HG03060 (cell line): ENCODE results near the gene MON2.
"Not testable (repeated sequence)": the region's sequence is repeated elsewhere in the genome, so short reads cannot be mapped to it uniquely, and the experiment has no call there.

Experiments
- ATAC-seq: cut with Tn5 transposase; IDR thresholded peaks from one replicate; pipeline ENCODE4 v1.9.1; 2021; ENCODE audit warnings: low read depth, moderate number of reproducible peaks; ENCODE audit not compliant: unreplicated experiment

MON2 gene, protein sequence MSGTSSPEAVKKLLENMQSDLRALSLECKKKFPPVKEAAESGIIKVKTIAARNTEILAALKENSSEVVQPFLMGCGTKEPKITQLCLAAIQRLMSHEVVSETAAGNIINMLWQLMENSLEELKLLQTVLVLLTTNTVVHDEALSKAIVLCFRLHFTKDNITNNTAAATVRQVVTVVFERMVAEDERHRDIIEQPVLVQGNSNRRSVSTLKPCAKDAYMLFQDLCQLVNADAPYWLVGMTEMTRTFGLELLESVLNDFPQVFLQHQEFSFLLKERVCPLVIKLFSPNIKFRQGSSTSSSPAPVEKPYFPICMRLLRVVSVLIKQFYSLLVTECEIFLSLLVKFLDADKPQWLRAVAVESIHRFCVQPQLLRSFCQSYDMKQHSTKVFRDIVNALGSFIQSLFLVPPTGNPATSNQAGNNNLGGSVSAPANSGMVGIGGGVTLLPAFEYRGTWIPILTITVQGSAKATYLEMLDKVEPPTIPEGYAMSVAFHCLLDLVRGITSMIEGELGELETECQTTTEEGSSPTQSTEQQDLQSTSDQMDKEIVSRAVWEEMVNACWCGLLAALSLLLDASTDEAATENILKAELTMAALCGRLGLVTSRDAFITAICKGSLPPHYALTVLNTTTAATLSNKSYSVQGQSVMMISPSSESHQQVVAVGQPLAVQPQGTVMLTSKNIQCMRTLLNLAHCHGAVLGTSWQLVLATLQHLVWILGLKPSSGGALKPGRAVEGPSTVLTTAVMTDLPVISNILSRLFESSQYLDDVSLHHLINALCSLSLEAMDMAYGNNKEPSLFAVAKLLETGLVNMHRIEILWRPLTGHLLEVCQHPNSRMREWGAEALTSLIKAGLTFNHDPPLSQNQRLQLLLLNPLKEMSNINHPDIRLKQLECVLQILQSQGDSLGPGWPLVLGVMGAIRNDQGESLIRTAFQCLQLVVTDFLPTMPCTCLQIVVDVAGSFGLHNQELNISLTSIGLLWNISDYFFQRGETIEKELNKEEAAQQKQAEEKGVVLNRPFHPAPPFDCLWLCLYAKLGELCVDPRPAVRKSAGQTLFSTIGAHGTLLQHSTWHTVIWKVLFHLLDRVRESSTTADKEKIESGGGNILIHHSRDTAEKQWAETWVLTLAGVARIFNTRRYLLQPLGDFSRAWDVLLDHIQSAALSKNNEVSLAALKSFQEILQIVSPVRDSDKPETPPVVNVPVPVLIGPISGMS (N-terminal part only)

GRCh38 chr12:62466594-62467491 lies at the start of gene MON2:
Gene MON2, plus strand, starts transcription at chr12:62466826. Its CDS starts 382 bp downstream, at chr12:62467208.
- ATAC-seq = peak; percentile 78

DNA sequence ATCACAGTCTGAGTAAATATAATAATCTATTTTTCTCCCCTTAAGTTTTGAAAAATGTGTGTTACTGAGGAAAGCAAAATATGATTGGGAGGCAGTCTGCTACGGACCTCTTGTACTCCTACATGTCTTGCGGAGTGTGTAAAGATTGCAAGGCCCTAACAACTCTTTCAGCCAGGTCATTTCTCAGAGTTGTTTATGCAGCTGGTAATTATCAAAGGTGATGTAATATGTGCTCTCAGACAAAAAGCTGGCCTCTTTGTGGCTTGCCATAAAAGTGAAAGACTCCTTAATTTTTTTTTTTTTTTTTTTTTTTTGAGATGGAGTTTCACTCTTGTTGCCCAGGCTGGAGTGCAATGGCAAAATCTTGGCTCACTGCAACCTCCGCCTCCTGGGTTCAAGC lies 40.5 kb upstream of the MON2 start:
- ATAC-seq = no peak

DNA sequence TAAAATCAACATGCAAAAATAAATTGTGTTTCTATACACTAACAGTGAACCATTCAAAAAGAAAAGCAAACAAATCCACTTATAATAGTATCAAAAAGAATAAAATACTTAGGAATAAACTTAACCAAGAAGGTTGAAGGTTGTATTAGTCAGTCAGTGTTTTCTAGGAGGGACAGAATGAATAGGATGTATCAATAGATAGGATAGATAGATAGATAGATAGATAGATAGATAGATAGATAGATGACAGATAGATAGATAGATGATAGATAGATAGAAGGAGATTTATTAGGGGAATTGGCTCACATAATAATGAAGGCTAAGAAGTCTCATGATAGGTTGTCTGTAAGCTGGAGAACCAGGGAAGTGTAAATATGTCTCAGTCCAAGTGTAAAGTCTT lies 37.2 kb upstream of the MON2 start:
- no peak for ATAC-seq

DNA sequence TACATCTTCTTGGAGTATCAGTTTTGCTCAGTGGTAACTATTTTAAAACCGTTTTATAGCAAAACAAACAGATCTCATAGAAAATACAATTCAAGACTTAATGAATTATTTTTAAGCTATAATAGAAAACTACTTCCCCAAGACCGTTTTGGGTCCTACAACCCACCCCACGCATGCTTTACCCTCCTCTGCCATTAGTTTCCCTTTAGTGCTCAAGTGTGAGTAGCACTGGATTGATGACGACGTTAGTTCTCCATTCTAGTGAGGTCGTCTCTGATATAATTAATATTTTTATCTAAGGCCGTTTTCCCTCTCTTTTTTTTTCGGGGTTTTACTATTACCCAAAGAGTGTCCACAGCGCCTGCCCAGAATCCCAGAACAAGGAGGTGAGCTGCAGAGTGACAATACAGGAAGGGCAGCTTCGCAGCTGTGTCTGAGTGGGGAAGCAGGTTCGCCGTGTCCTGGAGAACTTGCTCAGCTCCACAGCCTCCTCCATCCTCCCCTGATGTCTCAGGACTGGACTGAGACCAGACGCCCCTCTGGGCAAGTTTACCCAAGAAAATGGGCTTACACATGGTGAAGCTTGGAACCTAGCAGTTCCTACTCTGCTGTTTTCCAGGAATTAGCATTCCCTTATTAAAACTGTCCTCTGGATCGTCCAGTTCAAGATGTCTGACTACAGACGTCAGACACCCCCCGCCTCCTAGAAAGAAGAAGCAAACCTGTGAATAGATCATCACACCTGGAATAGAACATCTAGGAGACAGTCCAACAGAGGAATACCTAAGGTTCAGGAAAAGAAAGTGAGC lies 31.9 kb upstream of the MON2 start:
- ATAC-seq = no peak

DNA sequence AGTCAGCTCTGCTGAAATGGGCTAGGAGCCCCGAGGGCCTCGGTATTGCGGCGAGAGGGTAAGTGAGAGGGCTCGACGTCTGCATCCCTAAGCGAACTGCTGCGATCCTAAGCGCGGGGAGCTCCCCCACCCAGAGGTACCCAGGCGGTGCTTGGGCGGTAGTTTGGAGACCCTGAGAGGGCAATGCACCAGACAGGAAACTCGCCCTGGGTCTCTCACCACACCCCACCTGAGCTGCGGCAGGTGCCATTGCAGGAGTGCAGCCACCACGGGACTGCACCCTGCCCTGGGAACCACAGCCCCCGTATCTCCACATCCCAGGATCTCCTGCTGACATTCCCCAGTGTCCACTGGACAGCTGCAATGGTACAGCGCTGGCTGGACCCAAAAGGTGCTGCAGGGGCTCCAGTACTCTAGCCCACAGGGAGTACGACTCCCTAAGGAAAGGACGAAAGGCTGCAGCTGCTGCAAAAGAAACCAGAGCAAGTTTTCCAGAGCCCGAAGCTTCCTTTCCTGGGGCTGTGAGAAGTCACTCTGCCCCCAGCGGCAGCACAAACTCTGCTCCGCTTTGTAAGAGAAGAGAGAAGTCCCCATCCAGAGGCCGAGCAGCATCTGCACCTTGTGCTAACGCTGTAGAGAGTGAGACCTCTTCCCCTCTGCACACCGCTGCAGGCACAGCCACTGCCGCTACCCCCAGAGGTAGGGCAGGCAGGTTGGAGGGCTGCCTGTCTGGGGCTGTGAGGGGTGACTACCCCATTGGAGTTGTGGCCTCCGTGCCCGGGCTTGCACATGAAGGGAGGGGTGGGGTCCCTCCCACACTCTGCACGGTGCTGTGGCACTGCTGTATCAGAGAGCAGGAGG lies 31.1 kb upstream of the MON2 start:
- ATAC-seq = peak; percentile 39

- ATAC-seq = no peak
These were observed 30.5 kb upstream of the MON2 start for GRCh38 chr12:62436164-62436503.

DNA sequence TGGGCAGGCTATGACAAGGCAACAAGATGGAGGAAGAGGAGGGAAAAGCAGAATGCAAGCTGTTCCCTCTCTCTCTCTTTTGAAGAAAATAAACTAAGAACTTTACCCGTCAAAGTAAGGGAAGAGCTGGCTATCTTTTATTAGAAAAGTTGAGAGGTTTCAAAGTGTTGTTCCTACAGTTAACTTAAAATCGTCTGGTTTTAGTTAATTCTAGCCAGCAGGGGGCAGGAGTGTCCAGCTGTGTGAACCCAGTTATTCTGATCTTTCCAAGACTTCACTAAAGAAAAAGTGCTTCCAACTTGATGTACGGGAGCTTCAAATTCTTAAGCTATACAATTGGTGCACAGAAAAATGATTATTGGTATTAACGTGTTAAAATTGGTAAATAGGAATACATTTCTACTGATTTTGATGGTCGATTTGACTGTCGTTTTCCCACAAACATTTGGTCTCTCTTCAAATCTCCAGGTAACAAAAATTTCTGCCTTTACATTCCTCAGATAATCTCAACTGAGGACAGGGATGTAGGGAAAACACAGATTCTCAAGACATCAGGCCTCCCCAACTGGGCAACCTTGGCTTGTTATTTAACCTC lies 28.4 kb upstream of the MON2 start:
- ATAC-seq = no peak

DNA sequence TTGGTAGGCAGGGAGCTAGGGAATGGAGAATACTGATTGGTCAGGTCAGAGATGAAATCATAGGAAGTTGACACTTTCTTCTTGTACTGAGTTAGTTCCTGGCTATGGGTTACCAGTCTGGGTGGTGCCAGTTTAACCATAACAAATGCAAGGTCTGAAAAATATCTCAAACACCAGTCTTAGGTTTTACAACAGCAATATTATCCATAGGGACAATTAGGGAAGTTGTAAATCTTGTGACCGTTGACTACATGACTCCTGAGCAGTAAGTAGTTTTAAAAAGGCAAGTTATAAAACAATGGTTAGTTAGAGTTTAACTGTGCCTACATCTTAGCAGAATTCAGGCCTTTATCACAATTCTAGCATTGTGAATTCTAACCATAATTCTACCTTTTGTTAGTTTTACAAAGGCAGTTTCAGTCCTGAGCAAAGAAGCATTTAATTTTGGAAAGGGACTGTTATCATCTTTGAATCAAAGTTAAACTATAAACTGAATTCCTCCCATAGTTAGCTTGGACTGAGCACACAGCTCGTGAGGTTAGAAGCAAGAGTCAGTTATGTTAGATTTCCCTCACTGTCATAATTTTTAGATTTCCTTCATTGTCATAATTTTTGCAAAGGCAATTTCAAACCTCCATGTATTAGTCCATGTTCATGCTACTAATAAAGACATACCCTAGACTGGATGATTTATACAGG lies 19.7 kb upstream of the MON2 start:
- ATAC-seq = no peak

GRCh38 chr12:62448436-62448835 lies 18.2 kb upstream of the MON2 start:
- no peak for ATAC-seq

- ATAC-seq = not testable (repeated sequence)
These were observed 11.2 kb upstream of the MON2 start for GRCh38 chr12:62455429-62455828.

GRCh38 chr12:62458626-62459025 lies 8.0 kb upstream of the MON2 start:
- no peak for ATAC-seq

GRCh38 chr12:62459976-62460375 lies 6.7 kb upstream of the MON2 start:
- ATAC-seq = no peak

DNA sequence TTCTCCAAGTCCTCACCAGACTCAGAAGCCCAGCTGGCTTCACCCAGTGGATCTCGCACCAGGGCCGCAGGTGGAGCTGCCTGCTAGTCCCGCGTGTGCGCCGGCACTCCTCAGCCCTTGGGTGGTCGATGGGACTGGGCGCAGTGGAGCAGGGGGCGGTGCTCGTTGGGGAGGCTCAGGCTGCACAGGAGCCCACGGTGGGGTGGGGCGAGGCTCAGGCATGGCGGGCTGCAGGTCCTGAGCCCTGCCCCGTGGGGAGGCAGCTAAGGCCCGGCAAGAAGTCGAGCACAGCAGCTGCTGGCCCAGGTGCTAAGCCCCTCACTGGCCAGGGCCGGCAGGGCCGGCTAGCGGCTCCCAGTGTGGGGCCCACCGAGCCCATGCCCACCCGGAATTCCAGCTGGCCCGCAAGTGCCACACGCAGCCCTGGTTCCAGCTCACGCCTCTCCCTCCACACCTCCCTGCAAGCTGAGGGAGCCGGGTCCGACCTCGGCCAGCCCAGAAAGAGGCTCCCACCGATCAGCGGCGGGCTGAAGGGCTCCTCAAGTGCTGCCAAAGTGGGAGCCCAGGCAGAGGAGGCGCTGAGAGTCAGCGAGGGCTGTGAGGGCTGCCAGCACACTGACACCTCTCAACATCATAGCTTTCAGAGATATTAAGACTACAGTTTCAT lies 5.3 kb upstream of the MON2 start:
- not testable (repeated sequence) for ATAC-seq

GRCh38 chr12:62463252-62463651 lies 3.4 kb upstream of the MON2 start:
- ATAC-seq = not testable (repeated sequence)

- no peak for ATAC-seq
These were observed 520 bp upstream of the MON2 start for GRCh38 chr12:62466018-62466593.

GRCh38 chr12:62468397-62468796 lies 1.8 kb downstream of the MON2 start:
- no peak for ATAC-seq
